BLaER1 (cell line): ENCODE measurements around the gene TAAR1.

Experiments used
- H3K27ac ChIP-seq: shearing (Covaris generic); formaldehyde crosslinking; 2 replicates; pipeline ENCODE4 v1.8.1; 2022
- H3K27me3 ChIP-seq: shearing (Covaris generic); formaldehyde crosslinking; 2 replicates; pipeline ENCODE4 v1.8.1; 2022
- H3K36me3 ChIP-seq: shearing (Covaris generic); formaldehyde crosslinking; 2 replicates; pipeline ENCODE4 v1.8.1; 2022
- H3K4me1 ChIP-seq: shearing (Covaris generic); formaldehyde crosslinking; 2 replicates; pipeline ENCODE4 v1.8.1; 2022
- H3K4me2 ChIP-seq: shearing (Covaris generic); formaldehyde crosslinking; 2 replicates; pipeline ENCODE4 v1.8.1; 2022
- H3K4me3 ChIP-seq: shearing (Covaris generic); formaldehyde crosslinking; 2 replicates; pipeline ENCODE4 v1.8.1; 2022
- H3K9ac ChIP-seq: shearing (Covaris generic); formaldehyde crosslinking; 2 replicates; pipeline ENCODE4 v1.8.1; 2022
- H3K9me3 ChIP-seq: shearing (Covaris generic); formaldehyde crosslinking; 2 replicates; pipeline ENCODE4 v1.8.1; 2022
- H4K20me1 ChIP-seq: shearing (Covaris generic); formaldehyde crosslinking; 2 replicates; pipeline ENCODE4 v1.8.1; 2022
- Cebpa-rat ChIP-seq: shearing (Covaris generic); IDR thresholded peaks from 2 replicates; pipeline ENCODE4 v1.8.1; 2022

TAAR1 gene

GRCh38 chr6:132598473-132598872 lies 60.5 kb downstream of the TAAR1 start:
- Histone ChIP-seq H3K9me3 (no peaks in the 10 kb centered on the region), H3K4me1 (no peaks in the 10 kb centered on the region), H3K9ac (no peak overlapping the region), H3K4me3 (no peak overlapping the region), H3K27ac (no peak overlapping the region), H3K4me2 (no peak overlapping the region), H3K36me3 (no peaks in the 10 kb centered on the region), H3K27me3 (no peaks in the 10 kb centered on the region), H4K20me1 (no peaks in the 10 kb centered on the region)
- TF ChIP-seq Cebpa-rat, result no peak

- H3K9me3 ChIP-seq, result no peaks in the 10 kb centered on the region
- no peak for TF ChIP-seq Cebpa-rat
- no peak overlapping the region for H3K4me2 ChIP-seq
- H3K9ac ChIP-seq, result no peak overlapping the region
- H3K27ac ChIP-seq, result no peak overlapping the region
- H3K4me3 ChIP-seq, result no peak overlapping the region
- no peaks in the 10 kb centered on the region for H3K27me3 ChIP-seq
- H3K36me3 ChIP-seq, result no peaks in the 10 kb centered on the region
- no peaks in the 10 kb centered on the region for H3K4me1 ChIP-seq
- H4K20me1 ChIP-seq, result no peaks in the 10 kb centered on the region
Measured at GRCh38 chr6:132596201-132596600, 62.8 kb downstream of the TAAR1 start.
